Measurements from ENCODE around the gene ANXA11.
A peak's percentile ranks its signal among the peaks of the same experiment; 100 is the strongest.

ANXA11 gene

DNA sequence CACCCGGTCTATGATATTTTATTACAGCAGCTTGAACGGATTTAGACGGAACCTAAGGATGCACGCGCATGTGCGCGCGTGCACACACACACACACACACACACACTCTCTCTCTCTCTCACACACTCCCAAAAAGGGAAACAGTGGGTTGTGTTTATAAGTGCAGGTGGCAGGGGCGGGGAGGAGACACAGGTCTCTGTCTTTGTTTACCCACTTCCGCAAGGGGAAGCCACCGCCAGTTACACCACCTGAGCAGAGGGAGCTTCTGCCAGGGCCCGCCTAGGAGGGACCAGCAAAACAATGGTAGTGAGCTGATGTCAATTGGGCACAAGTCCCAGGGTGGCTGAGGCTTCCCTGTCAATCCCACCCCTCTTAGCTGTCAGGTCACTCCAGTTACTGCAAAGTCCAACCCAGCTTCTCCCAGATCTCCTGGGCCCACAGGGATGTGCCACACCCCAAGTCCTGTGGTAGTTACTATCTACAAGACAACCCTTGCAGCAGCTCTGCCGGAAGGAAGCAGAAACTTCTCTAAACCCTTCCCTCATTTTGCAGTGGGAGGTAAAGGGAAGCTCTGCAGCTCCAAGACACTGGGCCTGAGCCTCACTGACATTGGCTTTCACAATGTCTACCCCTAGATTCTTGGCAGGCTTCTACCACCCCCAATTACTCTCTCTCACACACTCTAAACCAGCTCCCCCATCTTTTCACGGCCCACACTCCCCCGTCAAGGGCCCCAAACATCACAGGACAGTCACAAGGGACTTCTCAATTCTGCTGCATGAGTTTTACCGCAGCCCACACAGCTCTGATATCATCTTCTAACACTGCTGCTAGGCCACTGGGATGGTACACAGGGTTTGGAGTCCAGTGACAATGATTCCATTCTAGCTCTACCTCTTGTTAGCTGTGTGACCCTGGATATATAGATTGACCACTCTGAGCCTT is 17.6 kb downstream of the ANXA11 start:
- no peak for DNase-seq (ENCODE audit: low read depth)

DNA sequence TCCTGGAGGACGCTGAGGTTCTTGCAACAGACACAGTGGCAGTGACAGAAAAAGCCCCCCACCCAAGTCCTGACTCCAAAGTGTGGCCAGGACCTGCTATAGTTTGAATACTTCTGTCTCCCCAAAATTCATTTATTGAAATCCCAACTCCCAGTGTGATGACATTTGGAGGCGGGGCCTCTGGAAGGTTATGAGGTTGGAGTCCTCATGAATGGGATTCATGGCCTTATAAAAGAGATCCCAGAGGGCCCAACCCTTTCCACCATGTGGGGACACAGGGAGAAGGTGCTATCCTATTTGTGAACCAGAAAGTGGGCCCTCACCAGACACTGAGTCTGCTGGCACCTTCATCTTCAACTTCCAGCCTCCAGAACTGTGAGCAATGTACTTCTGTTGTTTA is 18.3 kb downstream of the ANXA11 start:
- no peak for DNase-seq (ENCODE audit: low read depth)

DNA sequence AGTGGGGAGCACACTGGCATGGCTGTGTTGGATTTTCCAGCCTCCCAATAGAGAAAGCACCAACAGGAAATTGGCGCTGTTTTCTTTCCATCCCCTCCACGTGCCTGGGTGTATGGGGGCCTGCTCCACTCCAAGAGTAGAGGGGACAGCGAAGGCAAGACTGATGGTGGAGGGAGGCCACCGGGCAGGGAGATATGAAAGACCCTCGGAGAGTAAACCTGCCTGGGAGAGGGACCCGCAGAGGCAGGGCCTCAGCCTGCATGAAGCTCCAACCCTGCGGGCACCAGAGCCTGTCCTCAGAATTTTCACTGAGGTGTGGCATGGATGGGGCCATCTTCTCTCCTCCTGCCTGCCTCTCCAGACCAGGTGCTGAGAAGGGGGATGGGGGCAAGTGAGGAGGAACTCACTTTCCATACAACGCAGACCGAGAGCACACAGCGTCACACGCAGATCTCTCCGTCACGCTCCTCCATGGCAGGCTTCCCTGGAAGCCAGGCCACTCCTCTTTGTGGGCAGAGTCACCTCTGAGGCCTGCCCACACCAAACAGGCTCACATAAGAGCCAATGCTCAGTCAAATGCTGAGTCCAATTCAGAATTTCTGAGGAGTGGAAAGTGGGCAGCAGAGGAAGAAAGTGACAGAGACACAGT is 18.8 kb downstream of the ANXA11 start:
- DNase-seq (ENCODE audit: low read depth), result peak; percentile 29

DNA sequence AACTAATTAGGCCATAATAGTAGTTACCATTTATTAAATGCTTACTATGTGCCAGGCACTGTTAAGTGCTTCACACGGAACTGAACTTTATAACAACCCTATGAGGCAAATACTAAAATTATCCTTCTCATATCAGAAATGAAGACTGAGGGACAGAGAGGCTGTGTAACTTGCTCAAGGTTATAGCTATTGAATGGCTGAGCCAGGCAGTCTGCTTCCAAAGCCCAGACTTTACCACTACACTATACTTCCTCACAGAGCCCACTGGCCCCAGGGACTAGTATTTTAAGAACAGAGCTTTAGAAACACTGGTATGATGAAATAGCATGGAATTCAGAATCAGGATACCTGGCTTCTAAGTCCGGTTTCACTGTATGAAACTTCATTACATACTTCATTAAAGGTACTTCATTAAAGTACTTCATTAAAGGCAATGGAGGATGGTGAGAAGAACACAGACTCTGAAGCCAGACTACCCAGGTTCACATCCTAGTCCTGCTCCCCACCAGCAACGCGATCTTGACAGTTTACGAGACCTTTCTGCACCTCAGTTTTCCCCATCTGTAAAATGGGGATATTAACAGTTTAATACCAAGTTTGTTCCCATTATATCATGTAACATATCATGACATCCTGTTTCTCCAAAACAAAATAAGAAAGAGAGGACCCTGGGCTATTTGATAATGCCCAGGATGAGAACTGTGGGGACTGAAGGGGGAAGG is 19.6 kb downstream of the ANXA11 start:
- DNase-seq (ENCODE audit: low read depth), result no peak

DNA sequence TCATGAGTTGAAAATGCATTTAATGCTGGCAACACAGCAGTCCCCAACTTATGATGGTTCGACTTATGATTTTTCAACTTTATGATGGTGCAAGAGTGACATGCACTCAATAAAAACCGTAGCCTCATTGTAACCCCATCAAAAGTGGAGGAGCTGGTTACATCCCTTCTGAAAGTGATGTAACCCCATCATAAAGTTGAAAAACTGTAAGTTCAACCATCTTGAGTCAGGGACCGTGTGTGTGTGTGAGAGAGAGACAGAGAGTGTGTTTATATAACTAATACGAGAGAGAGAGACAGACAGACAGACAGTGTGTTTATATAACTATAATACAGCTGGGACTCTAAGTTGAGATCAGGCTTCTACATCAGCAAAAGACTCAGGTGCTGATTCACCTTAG is 21.0 kb downstream of the ANXA11 start:
- no peak for DNase-seq (ENCODE audit: low read depth)

DNA sequence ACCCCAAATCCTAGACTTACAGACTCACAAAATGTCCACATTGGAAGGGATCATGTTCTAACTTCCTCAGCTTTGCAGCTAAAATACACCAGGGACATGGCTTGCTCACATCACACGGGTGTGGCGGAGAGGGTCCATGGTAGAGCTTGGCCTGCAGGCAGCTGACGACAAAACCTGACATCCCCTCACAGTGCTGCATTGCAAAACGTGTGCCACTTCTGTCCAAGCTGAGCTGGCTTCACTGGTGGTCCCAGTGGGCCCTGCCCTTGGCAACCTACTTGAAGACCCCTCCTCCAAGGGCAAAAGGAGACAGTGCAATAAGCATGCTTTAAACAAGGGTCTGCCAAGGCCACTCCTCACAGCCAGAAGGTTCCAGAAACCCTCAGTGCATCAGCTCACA is 21.9 kb downstream of the ANXA11 start:
- DNase-seq (ENCODE audit: low read depth), result no peak

DNA sequence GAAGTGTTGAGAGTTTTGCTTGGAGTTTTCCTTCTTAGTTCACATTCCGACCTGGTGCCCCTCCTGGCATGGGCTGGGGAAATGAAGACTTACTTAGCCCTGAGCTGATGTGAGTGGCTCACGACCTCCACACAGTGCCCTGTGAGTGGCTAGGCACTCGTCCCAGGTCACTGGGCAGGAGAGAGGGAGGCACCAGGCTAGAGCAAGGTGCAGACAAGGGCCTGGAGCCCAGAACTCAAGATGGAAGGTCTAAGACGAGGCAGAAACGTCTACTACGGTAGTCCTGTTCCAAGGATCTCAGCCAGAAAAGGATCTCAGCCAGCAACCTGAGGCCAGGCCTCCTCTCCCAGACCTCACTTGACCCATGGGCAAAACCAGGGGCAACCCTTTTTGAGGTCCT is 22.4 kb downstream of the ANXA11 start:
- DNase-seq (ENCODE audit: low read depth), result no peak

DNA sequence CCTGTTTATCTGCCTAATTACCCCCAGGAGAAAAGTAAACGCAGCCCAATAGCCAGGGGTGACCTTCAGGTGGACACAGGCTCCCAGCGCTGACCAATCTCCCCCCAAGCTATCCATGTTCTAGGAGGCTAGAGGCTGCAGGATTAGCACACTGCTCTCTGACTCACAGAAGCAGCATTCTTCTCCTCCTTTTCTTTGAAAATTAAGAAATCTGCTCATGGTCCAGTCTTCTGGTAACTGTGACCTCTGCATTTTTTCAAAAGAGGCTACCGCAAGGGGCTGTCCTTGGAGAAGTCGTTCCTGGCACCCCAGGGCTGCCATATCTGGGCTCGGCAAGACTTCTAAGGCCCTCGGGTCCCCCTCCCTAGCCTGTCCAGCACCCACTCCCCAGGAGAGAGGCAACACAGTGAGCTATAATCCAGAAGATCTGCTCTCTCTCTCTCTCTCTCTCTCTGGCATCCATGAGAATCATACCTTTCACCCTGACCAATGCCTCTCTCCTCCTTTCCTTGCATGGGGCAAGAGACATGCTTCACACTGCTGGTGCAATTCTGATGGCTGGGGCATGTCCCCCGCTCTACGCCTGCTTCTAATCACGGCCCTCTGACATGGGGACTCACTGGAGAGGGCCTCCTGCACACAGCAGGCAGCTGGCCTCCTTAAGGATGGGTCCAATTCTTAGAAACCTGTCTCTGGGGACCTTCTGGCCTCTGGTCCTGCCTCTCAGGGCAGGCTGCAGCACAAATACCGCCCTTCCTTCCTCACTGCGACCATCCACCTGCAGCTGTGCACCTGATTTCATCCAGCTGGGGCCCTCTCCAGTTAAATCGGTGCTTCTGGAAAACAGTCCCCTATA is 27.3 kb downstream of the ANXA11 start:
- DNase-seq (ENCODE audit: low read depth), result peak; percentile 66

DNA sequence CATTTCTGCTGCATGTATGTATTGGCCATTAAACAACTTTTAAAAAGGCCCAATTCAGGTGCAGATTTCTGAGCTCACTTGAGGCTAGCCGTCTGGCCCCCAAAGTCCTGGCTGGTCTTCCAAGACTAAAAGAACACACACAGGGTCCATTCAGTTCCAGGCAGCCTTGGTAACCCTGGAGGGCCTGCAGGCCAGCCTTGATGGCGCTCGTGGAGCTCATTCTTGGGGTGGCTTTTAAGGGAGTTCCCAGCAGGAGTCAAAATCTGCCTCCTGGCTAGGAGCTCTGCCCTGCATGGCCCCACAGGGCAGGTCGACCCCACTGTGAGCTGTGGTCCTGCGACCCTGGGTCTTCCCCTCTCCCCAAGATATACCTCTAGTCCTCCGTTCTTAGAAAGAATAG is 28.8 kb downstream of the ANXA11 start:
- no peak for DNase-seq (ENCODE audit: low read depth)

DNA sequence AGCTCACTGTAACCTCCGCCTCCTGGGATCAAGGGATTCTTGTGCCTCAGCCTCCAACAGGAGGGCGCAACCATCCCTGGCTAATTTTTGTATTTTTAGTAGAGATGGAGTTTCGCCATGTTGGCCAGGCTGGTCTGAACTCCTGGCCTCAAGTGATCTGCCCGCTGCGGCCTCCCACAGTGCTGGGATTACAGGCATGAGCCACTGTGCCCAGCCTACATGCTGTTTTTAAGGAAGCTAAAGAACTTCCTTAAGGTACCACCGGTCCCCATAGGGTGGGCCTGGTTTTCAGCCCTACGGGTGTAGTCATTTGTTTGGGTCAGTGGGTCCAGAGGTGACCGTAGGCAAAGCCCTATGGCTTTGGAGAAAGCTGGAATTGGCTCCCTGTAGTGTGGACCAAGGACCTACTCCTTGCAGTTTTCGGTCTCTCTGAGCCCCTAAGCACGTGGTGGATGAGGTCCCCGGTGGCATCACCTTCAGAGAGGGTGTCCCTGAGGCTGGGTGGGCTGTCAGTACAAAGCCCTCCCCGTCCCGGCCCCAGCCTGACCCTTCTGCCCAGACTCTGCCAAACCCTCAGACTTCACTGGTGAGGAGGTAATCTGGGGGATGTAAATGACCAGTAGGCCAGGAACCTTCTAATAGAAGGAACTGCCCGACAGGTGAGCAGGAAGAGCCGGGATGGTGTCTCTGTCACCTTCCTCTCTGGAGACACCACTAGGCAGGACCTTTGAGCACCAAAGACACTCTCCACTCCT is 30.5 kb downstream of the ANXA11 start:
- DNase-seq (ENCODE audit: low read depth), result no peak

DNA sequence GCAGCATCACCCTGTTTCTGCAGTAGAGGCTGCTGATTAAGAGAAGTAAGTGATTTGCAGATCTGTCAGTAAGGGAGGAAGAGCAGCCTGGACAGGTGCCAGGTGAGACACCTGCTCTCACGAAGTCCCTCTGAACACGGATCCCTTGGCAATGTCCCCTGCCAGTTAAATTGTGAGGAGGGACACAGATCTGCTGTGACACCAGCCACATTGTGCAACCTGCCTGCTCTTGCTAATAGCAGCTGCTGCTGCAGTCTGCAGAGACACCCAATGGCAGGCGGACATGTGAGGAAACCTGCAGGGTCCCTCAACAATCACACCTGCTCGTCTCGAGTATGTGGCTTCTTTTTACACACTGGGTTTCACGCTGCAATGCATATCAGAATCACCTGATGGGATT is 31.9 kb downstream of the ANXA11 start:
- no peak for DNase-seq (ENCODE audit: low read depth)

DNA sequence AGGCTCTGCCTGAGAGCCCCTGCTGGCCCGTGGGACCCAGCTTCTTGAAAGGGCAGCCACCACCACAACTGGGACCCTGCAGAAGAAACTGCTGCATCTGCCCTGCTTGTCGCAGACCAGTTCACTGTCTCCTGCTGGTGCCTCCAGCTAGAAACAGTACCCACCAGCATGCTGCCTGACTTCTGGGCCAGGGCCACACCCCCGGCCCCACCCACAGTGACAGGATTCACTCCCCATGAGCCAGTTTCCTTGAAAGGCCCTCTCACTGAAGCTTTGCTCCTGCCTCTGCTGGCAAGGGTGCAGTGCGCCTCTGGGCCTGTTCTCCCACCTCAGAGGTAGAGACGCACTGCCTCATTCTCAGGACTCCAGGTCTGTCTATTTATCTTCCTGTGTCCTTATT is 32.4 kb downstream of the ANXA11 start:
- DNase-seq (ENCODE audit: low read depth), result no peak

DNA sequence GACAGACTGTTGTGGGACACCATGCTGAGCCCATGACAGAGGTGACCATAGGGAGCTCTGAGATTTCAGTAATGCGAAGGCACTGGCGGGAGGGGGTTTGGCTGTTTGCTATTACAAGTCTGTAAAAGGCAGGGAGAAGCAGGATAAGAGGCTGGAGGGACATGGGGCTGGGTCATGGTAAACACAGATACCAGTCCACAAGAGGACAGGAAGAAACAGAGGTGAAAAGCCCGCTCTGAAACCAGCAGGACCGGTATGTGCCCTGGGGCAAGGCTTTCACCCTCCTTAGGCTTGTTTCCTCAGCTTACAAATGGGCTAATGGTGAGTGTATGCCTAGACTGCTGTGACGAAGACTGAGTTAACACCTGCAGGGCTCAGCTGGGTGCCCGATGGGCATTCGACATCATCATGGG is 34.1 kb downstream of the ANXA11 start:
- DNase-seq (ENCODE audit: low read depth), result no peak

DNA sequence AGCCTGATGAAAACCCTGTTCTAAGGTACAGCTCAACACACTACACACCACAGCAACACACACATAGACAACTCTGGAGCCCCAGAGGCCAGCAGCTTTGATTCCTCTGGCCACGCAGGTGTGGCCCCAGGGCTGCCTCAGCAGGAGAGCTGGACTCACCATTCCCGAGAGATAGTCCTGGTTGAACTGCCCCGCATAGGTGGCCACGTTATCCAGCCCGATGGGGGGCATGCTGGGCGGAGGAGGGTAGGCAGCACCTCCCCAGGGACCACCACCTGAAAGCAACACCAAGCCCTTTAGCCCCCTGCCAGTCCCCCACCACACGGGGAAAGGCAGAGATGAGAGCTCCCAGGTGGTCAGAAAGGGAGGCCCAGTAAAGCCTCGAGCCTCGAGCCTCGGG is 34.7 kb downstream of the ANXA11 start:
- no peak for DNase-seq (ENCODE audit: low read depth)

DNA sequence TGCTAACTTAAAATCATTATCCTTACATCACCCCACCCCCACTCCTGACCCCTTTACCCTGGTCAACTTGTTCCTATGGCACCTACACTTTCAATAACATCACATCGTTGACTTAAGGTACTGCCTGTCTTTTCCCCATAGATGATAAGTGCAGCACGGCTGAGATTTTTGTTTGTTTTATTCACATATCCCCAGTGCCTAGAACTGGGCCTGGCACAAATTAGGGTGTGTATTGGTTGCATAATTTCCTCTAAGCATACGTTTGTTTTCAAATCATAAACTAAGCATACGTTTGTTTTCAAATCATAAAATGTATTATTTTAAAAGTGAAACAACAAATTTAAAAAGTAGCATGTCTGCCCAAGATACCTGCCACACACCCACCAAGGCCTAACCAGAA is 35.3 kb downstream of the ANXA11 start:
- DNase-seq (ENCODE audit: low read depth), result no peak

DNA sequence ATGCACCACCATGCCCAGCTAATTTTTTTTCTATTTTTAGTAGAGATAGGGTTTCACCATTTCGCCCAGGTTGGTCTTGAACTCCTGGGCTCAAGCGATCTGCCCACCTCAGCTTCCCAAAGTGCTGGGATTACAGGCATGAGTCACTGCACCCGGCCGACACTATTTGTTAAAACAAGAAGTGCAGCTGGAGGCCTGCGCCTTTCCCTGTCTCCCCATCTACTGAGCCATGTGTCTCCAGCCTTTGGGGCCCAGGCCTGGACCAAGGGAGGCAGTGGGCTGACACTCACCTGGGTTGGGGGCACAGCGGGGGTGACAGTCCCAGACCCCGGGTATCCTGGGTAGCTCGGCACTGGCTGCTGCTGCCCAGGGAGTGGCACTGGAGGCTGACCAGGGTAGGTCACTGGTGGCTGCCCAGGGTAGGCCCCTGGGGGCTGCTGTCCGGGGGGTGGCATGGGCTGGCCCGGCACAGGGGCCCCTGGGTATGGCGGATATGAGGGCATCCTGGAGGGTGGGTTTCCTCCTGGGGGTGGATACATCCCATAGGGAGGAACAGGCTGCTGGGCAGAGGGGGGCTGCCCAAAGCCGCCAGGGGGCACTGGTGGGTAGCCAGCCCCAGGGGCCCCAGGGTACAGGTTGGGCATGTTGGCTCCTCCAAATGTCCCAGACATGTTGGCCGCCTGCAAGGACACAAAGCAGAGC is 36.5 kb downstream of the ANXA11 start:
- no peak for DNase-seq (ENCODE audit: low read depth)

DNA sequence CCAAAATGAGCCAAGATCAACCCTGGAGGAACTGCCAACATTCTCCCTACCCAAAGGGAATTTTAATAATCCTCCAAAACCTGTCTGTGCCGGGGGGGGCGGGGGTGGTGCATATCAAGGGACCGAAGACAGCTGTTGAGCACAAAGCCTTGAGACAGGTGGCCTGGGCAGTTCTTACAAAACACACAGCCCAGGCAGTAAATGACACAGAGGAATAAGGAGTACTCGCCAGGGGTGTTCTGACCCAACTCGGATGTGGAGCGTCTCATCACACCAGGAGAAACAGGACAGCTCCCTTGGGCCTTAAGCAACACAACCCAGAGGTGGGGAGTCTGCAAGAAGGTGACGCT is 37.2 kb downstream of the ANXA11 start:
- peak; percentile 13 for DNase-seq (ENCODE audit: low read depth)

DNA sequence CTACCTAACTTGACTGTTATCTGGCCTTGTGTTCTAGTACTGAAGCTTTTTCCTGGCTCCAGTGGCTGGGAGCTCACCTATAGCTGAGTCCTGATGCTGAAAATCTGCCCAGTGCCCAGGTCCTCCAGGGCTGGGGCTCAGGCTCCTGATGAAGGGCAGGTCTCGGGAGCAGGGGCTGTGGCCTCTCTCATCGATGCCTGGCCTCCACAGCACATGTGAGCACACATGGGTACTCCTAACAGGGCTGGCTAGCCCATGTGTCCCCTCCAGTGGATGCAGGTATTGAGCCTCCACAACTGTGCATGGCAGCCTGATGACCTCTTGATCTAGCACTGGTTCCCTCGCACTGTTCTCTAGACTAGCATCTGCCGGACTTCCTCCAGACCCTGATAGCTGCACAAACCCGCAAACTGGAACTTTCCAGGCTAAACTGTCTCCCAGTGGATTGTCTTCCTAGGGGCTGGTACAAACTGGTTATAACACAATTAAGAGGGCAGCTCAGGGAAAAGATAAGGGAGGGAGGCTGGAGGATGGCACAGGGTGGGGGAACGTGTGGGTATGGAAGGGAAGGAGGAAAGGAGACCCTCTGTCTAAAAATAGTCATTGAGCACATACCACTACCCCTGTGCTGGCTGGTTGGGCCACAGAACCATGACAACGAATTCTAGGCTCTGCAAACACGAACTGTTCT is 37.7 kb downstream of the ANXA11 start:
- DNase-seq (ENCODE audit: low read depth), result no peak

DNA sequence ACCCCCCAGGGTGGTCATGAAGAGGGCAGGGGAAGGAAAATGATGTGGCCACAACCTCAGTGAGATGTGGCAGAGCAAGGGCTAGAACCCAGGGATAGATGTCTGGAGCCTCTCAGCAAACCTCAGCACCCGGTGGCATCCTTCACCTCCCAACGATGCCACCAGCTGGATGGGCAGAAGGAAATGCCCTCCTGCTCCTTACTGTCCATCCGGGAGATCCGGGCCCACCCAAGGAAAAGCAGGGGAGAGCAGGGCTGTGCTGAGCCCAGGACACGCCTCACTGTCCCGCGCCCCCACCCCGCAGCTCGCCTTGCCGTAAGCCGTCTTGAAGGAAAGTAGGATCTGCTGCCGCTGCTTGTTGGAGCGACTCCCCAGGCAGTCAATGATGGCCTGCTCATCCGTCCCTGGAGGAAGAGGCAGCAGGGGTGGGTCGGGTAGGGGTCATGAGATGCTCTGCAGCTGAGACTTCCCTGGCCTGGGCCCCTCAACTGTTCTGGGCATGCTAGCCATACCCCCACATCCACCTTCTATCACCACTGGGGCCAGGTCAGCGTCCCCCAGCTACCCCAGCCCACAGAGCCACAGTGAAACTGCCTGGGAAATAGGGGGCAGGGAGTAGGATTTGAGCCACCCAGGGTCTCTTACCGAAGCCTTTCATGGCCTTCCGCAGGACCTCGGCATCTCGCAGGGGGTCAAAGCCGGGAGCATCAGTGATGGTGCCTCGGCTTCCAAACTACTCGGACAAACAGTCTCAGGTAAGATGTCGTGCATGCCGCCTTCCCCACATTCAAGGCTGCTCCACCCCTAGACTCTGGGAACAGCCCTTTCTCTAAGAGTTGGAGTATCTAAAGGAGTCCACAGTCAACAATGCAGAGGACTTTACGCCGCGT is 38.5 kb downstream of the ANXA11 start:
- DNase-seq (ENCODE audit: low read depth), result no peak

Measured in fibroblast of gingiva (primary cell).